ENCODE measurements around the gene SOHLH1. TPM values are rescaled to one million over a fixed set of nuclear protein-coding genes. Genes with fewer than 3 reads are reported as not detected.

SOHLH1 gene
- total RNA-seq, 1 donor from 2014 or later: not detected

Other genes starting within 250 kb of the SOHLH1 start
- gene PPP1R26, start 219.7 kb downstream of the SOHLH1 start, total RNA-seq: 18.5 TPM
- 43.3 TPM for gene MRPS2, start 198.8 kb downstream of the SOHLH1 start, total RNA-seq
- not detected for gene LCN1, start 178.0 kb downstream of the SOHLH1 start, total RNA-seq
- gene OBP2A, start 153.4 kb downstream of the SOHLH1 start, total RNA-seq: not detected
- not detected for gene PAEP, start 137.7 kb downstream of the SOHLH1 start, total RNA-seq
- gene GLT6D1, start 59.9 kb downstream of the SOHLH1 start, total RNA-seq: not detected
- gene LCN9, start 36.2 kb downstream of the SOHLH1 start, total RNA-seq: not detected
- 2.6 TPM for gene KCNT1, start 2.7 kb upstream of the SOHLH1 start, total RNA-seq
- 17.6 TPM for gene CAMSAP1, start 208.1 kb upstream of the SOHLH1 start, total RNA-seq